Stimulated activated CD8-positive, alpha-beta memory T cell treated with anti-CD3 and anti-CD28 coated beads, Interleukin-15, amount 100 ng/mL, for 4 hours (primary cell): ENCODE data around the gene NID1.
"Not testable (repeated sequence)": the region's sequence is repeated elsewhere in the genome, so short reads cannot be mapped to it uniquely, and the experiment has no call there.

Experiments
- DNase-seq, 2 donors: peaks; one replicate each; pipeline ENCODE4 v3.0.0-alpha.2; 2020; ENCODE audit warnings: low read depth in 2 of 2

The NID1 gene

DNA sequence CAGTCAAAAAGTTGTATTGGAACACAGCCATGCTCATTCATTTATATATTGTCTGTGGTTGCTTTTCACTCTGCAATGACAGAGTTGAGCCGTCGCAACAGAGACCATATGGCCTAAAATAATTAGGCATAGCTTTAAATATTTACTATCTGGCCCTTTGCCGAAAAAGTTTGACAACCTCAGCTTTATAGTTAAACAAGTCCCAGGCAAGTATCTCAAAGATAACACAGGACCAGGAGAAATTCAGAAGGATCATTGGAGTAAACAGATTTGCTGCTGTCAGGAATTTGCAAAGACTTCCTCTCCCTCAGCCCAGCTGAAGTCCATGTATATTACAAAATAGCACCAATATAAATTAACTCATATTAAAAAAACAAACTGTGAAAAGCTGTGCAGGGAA lies 34.4 kb downstream of the NID1 start:
- no peak for DNase-seq

DNA sequence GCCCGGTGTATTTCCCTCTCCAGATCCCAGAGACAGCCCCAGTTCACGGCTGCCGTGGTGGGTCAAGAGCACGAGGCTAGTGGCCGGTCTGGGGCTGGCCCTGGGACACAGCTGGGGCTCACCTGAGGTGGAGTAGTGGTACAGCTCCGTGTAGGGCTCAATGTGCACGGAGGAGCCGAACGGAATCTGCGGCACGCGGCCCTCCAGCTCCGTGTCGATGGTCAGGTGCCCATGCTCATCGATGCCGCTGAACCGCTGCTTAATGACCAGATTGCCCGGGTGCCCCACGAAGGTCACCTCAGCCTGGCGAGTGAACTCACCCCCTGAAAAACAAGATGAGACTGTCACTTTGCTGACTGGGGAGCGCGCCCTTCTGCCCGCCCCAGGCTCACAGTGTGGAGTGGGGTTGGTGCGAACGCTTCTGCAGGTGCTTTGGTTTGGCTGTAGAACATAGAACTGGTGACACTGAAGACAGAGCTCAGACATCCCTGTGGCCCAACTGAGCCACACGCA lies 35.4 kb downstream of the NID1 start:
- no peak for DNase-seq

DNA sequence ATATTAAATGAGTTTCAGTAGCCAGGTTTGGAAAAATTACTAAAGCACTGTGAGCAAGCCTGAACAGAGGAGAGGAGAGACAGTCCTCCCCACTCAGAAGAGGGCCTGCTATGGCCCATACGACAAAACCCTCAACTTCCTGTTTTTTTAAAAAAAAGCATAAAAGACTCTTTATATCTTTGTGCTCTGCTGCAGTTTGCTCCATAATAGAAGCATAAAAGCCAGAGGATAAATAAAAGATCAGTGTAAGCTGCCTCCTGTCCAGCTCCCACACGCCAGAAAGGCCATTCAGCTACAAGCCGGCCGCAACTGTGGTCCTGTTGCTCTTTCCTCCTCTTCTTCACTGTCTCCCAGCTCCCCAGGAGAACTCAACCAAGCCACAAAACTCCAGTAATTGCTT lies 37.8 kb downstream of the NID1 start:
- DNase-seq: no peak

DNA sequence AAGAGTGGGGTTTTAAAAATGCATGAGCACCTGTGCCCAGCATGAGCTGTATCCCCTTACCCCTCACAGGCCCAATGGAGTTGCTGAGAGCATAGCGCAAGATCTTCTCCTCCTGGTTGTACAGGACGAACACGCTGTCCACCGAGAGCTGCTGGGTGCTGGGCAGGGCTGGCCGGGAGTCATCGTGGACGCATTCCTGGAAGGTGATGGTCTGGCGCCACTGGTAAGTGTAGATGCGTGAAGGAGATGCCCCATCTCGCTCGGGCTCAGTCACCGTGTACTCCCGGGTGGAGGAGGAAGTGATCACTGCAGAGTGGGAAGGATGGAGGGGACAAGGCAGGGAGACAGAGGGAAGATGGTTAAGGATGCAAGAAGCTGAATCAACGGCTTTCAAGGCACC lies 39.1 kb downstream of the NID1 start:
- DNase-seq: no peak

DNA sequence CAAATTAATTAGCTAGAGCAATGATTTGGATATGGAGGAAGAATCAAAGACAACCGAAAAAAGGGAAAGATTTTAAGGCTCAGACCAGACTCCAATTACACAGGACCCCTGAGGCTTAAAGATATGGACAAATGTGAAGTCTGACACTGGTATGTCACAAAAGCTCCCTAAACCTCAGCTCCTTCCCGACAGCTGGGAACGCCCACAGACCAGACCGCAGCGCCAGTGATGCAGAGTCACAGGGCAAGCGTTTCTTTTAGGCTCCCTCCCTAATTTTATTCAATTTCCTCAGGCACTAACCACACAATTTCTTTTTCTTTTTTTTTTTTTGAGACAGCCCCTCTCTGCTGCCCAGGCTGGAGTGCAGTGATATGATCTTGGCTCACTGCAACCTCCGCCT lies 40.2 kb downstream of the NID1 start:
- no peak for DNase-seq

DNA sequence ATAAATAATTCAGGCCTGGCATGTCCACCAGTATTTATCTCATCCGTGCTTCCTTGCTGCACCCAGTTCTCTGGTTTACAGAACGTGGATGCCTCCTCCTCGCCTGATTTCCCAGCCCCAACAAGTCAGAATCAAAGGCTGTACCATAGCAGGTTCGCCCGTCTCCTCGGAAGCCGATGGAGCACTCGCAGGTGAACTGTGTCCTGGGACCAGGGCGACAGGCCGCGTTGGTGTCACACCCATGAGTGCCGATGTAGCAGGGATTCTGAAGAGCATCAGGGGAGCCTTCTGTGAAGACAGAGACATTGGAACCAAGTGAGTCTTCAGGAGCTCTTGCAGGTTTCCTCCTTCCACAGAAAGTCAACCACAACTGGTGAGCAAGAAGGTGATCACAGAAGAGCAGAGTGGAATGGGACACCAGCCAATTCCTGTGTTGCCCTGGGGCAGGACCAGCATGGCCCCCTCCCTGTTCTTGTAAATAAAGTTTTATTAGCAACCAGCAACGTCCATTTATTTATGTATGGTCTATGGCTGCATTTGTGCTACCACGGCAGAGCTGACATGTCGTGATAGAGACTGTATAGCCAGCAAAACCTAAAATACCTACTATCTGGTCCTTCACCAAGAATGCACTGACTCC lies 40.8 kb downstream of the NID1 start:
- DNase-seq: no peak

DNA sequence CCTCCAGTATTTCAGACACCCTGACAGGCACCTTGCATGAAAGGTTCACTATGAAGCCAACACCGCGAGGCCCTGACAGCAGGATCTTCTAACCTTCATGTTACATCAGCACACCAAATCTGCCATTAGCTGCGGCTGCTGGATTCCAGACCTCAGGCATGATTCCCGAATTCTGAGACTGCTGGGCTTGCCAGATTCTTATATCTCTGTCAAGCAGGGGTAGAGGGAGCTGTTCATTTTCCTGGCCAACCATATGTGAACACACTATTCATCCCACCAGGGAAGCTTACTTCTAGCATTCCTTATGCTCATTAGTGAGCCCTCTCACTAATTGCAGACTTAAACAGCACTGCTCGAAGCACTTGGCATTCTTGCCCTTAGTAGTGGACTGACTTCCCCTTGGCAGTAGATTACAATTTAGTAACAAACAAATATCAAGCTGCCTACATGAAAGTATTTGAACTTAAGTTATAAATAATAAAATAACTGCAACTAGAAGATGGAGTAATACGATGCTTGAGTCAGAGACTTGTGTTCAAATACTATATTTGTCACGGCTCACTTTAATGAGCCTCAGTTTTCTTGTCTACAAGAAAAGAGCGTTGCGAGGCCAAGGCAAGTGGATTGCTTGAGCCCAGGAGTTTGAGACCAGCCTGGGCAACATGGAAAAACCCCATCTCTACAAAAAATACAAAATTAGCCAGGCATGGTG lies 43.3 kb downstream of the NID1 start:
- no peak for DNase-seq

DNA sequence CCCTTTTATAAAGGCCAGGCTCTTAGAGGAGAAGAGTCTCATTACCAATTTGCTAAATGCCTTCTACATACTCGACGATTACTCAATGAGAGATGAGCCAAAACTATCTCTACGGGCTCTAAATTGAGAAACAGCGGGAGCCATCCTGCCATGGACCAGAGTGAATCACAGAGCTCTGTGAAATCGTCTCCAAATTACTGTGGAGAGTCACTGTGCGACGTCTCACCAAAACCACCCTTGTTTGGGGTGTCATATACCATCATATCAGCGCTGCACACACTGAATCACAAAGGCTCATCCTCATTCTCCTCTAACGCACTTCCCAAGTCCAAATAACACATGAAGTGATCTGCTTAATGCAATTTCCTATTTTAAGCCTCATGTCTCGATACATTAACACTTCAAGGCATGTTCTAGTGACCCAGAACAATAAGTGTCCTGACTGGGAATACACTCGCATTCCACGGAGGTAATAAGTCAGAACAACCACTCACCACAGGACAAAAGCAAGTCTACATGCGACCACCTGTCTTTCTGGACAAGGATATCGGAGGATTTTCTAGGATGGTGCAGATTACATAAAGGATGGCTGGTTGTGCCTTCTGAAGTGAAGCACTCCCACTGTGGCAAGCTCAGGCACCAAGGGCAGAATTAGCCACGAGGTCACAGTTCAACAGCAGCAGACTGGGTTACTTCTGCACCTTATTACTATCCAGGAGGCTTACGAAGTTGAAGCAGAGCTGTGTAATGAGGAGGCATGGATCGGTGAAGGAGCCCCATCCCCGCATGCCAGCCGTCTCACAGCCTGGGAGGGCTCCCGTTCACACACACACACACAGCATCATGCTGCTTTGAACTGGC lies 44.3 kb downstream of the NID1 start:
- DNase-seq: no peak

DNA sequence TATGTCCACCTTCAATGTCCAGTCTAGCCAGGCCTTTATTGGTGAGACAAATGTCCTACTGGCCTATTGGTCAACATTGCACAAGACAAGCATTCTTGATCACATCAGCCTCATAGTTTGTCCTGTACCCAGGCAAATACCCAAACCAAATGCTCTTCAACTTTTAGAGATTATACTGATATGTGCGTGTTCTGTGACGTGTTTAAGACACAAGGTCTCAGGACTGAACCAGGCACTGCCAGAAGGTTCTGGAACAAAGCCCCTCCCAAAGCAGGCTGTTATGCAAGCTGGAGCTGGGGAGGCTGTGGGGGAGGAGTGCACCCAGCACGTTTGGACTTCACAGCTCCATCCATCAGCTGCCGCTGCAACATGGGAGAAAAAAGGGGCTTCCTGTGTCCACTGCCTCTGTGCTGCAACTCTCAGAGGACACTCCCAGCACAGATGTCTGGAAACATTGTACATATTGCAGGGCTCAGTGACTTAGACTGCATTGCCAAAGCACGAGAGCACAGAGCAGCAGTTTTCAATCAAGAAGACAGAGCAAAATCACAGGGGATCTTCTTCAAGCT lies 45.9 kb downstream of the NID1 start:
- no peak for DNase-seq

DNA sequence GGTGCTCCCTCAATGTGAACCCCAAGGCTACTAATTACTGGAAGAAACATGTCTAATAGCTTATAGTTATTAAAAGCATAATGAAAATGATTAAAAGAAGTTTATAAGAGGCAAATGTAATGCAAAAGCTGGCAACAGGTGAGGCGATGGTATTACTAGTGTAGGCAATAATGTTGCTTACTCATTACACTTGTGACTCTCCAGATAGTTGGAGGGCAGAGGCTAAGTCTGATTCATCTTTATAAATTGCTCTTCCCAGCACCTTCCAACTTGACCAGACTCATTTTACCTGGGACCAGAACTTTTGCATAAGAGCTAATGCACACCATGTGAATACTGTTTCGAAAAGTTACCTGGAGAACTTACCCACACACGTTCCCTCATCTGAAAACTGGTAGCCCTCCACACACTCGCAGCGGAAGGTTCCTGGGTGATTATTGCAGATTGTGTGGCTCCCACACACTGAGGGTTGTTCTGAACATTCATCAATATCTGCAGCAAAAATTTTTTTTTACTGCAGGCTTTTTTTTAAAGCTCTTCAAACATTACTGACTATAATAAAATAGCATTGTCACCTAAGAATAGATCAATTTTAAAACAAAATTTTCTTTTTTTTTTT lies 48.0 kb downstream of the NID1 start:
- DNase-seq: no peak

DNA sequence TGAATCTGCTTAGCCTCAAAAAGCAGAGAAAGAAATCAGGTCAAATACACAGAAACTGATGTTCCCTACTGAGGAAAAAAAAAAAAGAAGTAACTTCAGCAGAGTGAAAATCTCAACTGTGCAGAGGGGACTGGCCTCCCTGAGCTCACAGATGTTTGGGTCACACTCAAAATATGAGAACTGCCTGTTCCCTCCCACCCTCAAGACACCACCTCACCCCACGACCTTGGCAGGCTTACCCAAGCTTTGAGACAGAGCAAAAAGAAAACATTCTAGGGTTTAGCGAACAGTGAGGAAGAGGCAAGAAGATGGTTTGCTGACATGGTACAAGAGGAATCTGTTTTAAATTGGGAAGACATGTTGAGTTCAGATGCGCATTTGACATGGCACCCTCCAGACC lies 48.8 kb downstream of the NID1 start:
- DNase-seq: no peak

DNA sequence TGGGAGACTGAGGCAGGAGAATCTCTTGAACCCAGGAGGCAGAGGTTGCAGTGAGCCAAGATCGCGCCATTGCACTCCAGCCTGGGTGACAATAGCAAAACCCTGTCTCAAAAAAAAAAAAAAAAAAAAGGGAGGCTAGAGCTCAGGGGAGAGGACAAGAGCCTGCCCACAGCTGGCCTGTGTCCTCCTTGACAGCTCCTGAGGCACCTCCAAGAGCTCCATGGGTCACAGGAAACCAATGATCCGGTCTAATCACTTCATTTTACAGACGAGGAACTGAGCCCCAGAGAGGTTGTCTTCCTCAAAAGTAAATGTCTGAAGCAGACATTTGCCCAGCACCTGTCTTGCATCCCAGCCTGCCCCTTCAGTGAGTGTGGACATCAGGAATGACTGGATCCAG lies 49.4 kb downstream of the NID1 start:
- DNase-seq: no peak

DNA sequence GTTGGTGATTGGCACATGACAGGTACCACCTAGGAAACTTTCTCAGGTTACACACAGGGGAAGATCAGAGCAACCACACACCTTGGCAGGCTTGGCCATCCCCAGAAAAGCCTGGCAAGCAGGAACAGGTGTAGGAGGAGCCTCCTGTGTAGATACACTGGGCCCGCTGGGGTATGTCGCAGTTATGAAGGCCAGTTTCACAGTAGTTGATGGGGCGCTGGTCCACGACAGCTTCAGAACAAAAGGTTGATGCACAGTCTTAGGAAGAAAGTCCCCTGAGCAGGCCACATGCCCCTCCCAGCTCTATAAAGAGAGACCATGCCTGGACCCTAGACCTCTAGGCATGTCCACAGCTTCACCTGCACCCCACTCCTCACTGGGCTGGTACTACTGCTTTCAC lies 51.6 kb downstream of the NID1 start:
- DNase-seq: no peak

DNA sequence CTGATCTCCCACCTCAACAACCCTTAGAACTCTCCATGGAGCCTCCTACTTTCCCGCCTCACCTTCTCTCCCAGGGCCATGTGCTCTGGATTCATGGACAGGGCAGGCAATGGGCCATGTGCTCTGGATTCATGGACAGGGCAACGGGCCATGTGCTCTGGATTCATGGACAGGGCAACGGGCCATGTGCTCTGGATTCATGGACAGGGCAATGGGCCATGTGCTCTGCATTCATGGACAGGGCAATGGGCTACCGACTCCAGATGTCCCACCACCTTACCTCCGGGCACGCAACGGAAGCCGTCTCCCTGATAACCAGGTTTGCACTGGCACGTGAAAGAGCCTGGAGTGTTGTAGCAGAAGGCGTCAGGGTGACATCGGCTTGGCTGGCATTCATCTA lies 53.2 kb downstream of the NID1 start:
- no peak for DNase-seq

DNA sequence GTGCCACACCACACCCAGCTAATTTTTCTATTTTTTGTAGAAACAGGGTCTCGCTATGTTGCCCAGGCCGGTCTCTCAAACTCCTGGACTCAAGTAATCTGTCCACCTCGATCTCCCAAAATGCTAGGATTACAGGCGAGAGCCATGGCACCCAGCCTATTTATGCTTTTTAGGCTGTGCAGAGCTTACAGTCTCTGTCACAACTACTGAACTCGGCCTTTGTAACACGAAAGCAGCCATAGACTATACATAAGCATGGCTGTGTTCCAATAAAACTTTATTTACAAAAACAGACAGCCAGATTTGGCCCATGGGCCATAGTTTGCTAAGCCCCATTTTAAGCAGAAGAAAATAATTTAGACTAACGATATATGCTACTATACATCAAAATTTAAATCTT lies 54.4 kb downstream of the NID1 start:
- no peak for DNase-seq

DNA sequence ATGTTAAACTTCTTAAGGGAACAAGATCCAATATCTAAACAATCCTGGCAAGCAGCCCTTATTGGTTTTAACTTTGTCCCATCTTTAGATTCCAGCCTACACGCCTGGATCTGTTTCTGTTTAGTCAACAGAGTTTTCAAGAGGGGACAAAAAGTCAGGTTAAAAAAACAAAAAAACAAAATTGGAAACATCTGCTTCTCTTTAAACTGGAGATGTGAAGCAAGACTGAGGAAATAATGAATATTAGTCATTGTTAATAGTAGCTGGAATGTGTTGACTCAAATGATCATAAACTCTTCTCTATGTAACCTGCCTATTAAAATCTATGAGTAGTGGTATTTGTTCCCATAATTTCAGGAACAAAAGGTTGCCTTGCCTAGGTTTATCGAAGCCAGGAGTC lies 55.0 kb downstream of the NID1 start:
- no peak for DNase-seq

DNA sequence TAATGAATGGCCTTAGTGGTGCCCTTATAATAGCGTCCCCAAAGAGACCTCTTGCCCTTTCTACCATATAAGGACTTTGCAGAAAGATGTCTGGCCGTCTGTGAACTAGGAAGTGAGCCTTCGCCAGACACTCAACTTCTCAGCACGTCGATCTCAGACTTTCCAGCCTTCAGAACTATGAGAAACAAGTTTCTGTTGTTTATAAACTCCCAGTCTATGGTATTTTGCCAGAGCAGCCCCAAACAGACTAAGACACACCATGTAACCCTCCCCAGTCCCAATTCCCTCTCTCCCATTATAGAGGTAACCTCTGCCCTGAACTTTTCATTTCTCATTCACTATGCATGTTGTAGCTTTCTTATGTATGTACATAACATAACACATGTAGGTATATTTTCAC lies 55.7 kb downstream of the NID1 start:
- DNase-seq: no peak

DNA sequence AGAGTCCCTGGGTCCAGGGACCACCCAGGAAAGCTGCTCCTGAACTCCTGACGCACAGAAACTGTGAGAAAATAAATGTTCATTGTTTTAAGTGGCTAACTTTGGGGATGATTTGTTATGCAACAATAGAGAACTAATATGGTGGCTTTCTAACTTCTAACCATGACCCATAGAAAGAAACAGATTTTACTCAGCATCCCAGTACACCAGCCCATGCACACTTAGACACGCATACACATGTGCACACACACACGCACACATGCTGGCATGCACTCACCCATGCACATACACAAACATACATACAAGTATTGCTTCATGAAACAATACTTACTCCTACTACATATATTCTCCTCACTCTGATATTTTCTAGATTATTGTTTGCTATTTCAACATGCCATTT lies 57.1 kb downstream of the NID1 start:
- no peak for DNase-seq

DNA sequence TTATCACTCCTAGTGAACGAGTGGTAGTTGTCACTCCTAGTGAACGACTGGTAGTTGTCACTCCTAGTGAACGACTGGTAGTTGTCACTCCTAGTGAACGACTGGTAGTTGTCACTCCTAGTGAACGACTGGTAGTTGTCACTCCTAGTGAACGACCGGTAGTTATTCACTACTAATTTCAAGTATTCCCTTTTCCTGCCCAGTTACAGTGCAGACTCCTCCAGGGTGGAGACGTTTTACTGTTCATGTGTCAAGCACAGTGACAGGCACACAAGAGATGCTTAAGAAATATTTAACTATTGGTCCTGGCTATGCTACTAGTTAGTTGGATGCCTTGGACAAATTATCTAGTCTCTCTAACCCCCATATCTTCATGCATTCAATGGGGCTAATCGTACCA lies 61.8 kb downstream of the NID1 start:
- DNase-seq: not testable (repeated sequence)

DNA sequence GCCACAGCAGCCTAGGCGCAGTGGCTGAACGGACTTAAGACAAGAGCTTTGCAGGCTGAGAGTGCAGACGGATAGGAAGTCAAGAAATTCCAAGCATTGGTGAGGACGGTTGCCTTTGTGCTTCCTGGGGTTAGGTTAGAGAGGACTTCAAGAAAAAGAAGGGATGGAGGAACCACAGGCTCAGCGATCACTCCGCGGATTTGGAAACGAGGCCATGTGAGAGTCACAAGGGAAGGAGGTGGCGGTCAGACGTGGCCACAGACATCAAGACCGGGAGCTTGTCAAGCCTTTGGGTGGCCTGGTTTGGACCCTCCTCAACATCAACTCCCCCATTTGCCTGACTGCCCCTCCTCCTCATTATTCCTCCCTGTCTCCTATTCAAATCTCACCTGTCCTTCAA lies 62.3 kb downstream of the NID1 start:
- DNase-seq: no peak

DNA sequence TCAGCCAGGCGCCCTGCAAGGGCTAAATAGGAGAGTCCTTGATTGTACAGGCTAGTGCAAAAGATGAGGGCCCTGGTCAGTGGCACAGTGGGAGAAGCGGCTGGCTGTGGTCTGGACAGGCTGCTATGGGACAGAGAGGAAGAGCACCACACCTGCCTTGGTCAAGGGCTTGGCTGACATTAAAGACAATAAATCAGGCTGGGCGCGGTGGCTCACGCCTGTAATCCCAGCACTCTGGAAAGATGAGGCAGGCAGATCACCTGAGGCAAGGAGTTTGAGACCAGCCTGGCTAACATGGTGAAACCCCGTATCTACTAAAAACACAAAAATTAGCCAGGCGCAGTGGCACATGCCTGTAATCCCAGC lies 62.9 kb downstream of the NID1 start:
- no peak for DNase-seq

DNA sequence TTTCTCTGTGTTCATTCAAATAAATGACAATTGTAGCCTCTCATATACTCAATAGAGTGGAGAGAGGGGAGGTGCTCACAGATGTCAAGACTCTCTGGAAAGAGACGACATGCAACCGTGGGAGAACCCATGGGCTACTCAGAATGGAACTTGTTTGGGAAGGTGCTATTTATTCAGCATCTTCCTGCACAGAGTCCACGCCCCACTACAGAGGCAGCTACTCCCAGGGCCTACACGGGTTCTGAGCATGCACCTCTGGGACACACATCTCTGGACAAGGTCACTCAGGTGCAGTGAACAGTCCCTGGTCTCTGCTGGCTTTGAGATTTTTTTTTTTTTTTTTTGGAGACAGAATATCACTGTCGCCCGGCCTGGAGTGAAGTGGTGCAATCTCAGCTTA lies 64.1 kb downstream of the NID1 start:
- no peak for DNase-seq
